H9 (cell line): ENCODE data around the gene BCAS4. TPM values are rescaled to one million over a fixed set of nuclear protein-coding genes. Genes with fewer than 3 reads are reported as not detected.

Experiments used
- DNase-seq: peaks from one replicate; pipeline ENCODE4 v3.0.0-alpha.2; 2017
- H2AFZ ChIP-seq: one replicate; pipeline ENCODE4 v1.6.1; 2013; ENCODE audit warnings: mild to moderate bottlenecking, low read length, control low read depth, moderate library complexity
- H2AK5ac ChIP-seq: 2 replicates; pipeline ENCODE4 v1.6.1; 2013; ENCODE audit warnings: low read length, control low read depth, mixed read lengths; ENCODE audit not compliant: insufficient read length
- H2BK120ac ChIP-seq: one replicate; pipeline ENCODE4 v1.6.1; 2013; ENCODE audit warnings: low read depth, mild to moderate bottlenecking, low read length, control low read depth, inconsistent platforms; ENCODE audit not compliant: poor library complexity, severe bottlenecking
- H2BK12ac ChIP-seq: 2 replicates; pipeline ENCODE4 v1.6.1; 2013; ENCODE audit warnings: low read length, control low read depth, mixed read lengths, low read depth; ENCODE audit not compliant: insufficient read length
- H2BK15ac ChIP-seq: 2 replicates; pipeline ENCODE4 v1.6.1; 2013; ENCODE audit warnings: low read depth, low read length, control low read depth
- H2BK20ac ChIP-seq: one replicate; pipeline ENCODE4 v1.6.1; 2013; ENCODE audit warnings: low read depth, mild to moderate bottlenecking, low read length, control low read depth, inconsistent platforms; ENCODE audit not compliant: poor library complexity, severe bottlenecking
- H2BK5ac ChIP-seq: 2 replicates; pipeline ENCODE4 v1.6.1; 2013; ENCODE audit warnings: low read length, control low read depth, mixed read lengths; ENCODE audit not compliant: insufficient read length
- H3K14ac ChIP-seq: 2 replicates; pipeline ENCODE4 v1.6.1; 2013; ENCODE audit warnings: low read length, control low read depth; ENCODE audit not compliant: insufficient read depth
- H3K18ac ChIP-seq: 2 replicates; pipeline ENCODE4 v1.6.1; 2013; ENCODE audit warnings: low read depth, mild to moderate bottlenecking, mixed read lengths, low read length, control low read depth; ENCODE audit not compliant: insufficient read length
- H3K23ac ChIP-seq: 2 replicates; pipeline ENCODE4 v1.6.1; 2013; ENCODE audit warnings: low read length, control low read depth, mixed read lengths, low read depth; ENCODE audit not compliant: insufficient read length
- H3K23me2 ChIP-seq: 2 replicates; pipeline ENCODE4 v1.6.1; 2013; ENCODE audit warnings: low read depth, mild to moderate bottlenecking, mixed read lengths, low read length, control low read depth; ENCODE audit not compliant: insufficient read length, poor library complexity, severe bottlenecking
- H3K27ac ChIP-seq: 2 replicates; pipeline ENCODE4 v1.5.1; 2013; ENCODE audit warnings: low read length, control low read depth, mixed read lengths, low read depth; ENCODE audit not compliant: insufficient read length
- H3K27me3 ChIP-seq: 2 replicates; pipeline ENCODE4 v1.6.1; 2013; ENCODE audit warnings: low read length, control low read depth, inconsistent platforms; ENCODE audit not compliant: insufficient read depth
- H3K4ac ChIP-seq: 2 replicates; pipeline ENCODE4 v1.6.1; 2013; ENCODE audit warnings: low read depth, mild to moderate bottlenecking, control low read depth, inconsistent platforms, low read length, moderate library complexity
- H3K4me1 ChIP-seq: 2 replicates; pipeline ENCODE4 v1.6.1; 2013; ENCODE audit warnings: low read length, control low read depth, inconsistent platforms; ENCODE audit not compliant: insufficient read depth
- H3K4me2 ChIP-seq: 2 replicates; pipeline ENCODE4 v1.6.1; 2013; ENCODE audit warnings: low read length, control low read depth, mixed read lengths; ENCODE audit not compliant: insufficient read length, insufficient read depth
- H3K56ac ChIP-seq: 2 replicates; pipeline ENCODE4 v1.6.1; 2013; ENCODE audit warnings: low read depth, mild to moderate bottlenecking, mixed read lengths, low read length, control low read depth; ENCODE audit not compliant: insufficient read length
- H3K79me1 ChIP-seq: 2 replicates; pipeline ENCODE4 v1.6.1; 2013; ENCODE audit warnings: low read depth, mild to moderate bottlenecking, moderate library complexity, low read length, control low read depth, inconsistent platforms; ENCODE audit not compliant: insufficient read depth, poor library complexity, severe bottlenecking
- H3K79me2 ChIP-seq: 2 replicates; pipeline ENCODE4 v1.6.1; 2013; ENCODE audit warnings: low read length, control low read depth, inconsistent platforms; ENCODE audit not compliant: insufficient read depth
- H3K9ac ChIP-seq: 2 replicates; pipeline ENCODE4 v1.6.1; 2013; ENCODE audit warnings: low read length, control low read depth, mixed read lengths; ENCODE audit not compliant: insufficient read length; ENCODE audit errors: extremely low read depth
- H3K9me3 ChIP-seq: one replicate; pipeline ENCODE4 v1.6.1; 2013; ENCODE audit warnings: low read depth, low read length, inconsistent platforms; ENCODE audit not compliant: control insufficient read depth
- H3T11ph ChIP-seq: one replicate; pipeline ENCODE4 v1.6.1; 2013; ENCODE audit warnings: mild to moderate bottlenecking, low read length, control low read depth, inconsistent platforms
- H4K20me1 ChIP-seq: one replicate; pipeline ENCODE4 v1.6.1; 2013; ENCODE audit not compliant: control insufficient read depth, insufficient read length, insufficient read depth
- H4K5ac ChIP-seq: 2 replicates; pipeline ENCODE4 v1.6.1; 2013; ENCODE audit warnings: low read depth, mild to moderate bottlenecking, mixed read lengths, low read length, control low read depth; ENCODE audit not compliant: insufficient read length
- H4K8ac ChIP-seq: replicated peaks from 2 replicates; pipeline ENCODE4 v1.6.1; 2013; ENCODE audit warnings: low read length, control low read depth, mixed read lengths, low read depth; ENCODE audit not compliant: insufficient read length
- H4K91ac ChIP-seq: 2 replicates; pipeline ENCODE4 v1.6.1; 2013; ENCODE audit warnings: low read depth, mild to moderate bottlenecking, moderate library complexity, mixed read lengths, low read length, control low read depth; ENCODE audit not compliant: insufficient read length
- H3K27ac Mint-ChIP-seq, 3 experiments: 2 replicates in 2 of 3; 3 replicates in 1 of 3; pipeline ENCODE4 v1.8.0; 2020 to 2021; ENCODE audit warnings: mixed read lengths in 3 of 3, mild to moderate bottlenecking in 1 of 3, moderate library complexity in 1 of 3
- H3K27me3 Mint-ChIP-seq: 2 replicates; pipeline ENCODE4 v1.8.0; 2021; ENCODE audit warnings: low read depth, mild to moderate bottlenecking, moderate library complexity, mixed read lengths
- H3K36me3 Mint-ChIP-seq, 3 experiments: 2 replicates in 2 of 3; 3 replicates in 1 of 3; pipeline ENCODE4 v1.8.0; 2020 to 2021; ENCODE audit warnings: low read depth in 3 of 3, mixed read lengths in 3 of 3; ENCODE audit not compliant: insufficient read depth in 1 of 3
- H3K4me1 Mint-ChIP-seq, 2 experiments: 2 replicates each; pipeline ENCODE4 v1.8.0; 2020; ENCODE audit warnings: mixed read lengths in 2 of 2
- H3K4me3 Mint-ChIP-seq, 2 experiments: 2 replicates in 1 of 2; 3 replicates in 1 of 2; pipeline ENCODE4 v1.8.0; 2020 to 2021; ENCODE audit warnings: mild to moderate bottlenecking in 2 of 2, mixed read lengths in 2 of 2, moderate library complexity in 1 of 2
- H3K9me3 Mint-ChIP-seq, 2 experiments: 2 replicates in 1 of 2; 3 replicates in 1 of 2; pipeline ENCODE4 v1.8.0; 2020; ENCODE audit warnings: mild to moderate bottlenecking in 2 of 2, mixed read lengths in 2 of 2, moderate library complexity in 1 of 2
- WGBS: extraction: QIAGEN DNeasy Blood & Tissue Kit; methylation state at CpG from one replicate; pipeline ENCODE4 v1.1.7; 2013; ENCODE audit warnings: missing lambda C conversion rate, low lambda C conversion rate, mixed read lengths; ENCODE audit not compliant: insufficient read length; ENCODE audit errors: extremely low coverage; 5-methylcytosine and 5-hydroxymethylcytosine counted together
- total RNA-seq: library from RNA; stranded (reverse); gene quantifications from 2 replicates; pipeline ENCODE4 v1.2.1, GENCODE V29; 2021
- TF ChIP-seq, protein P1 (sequence below): fragments of 200-600 bp; sonication (generic); conservative IDR thresholded peaks from 3 replicates; pipeline ENCODE4 v1.8.0; 2021; ENCODE audit warnings: antibody characterized with exemption, mild to moderate bottlenecking

BCAS4 gene
- total RNA-seq, 1 experiment from 2014 or later, result 16.9 TPM

GRCh38 chr20:50801747-50802125, 6.9 kb downstream of the BCAS4 start:
- peaks cover 3% of the 10 kb centered on the region; the same call in 1 of the 2 replicates for H3K79me2 ChIP-seq
- H3K14ac ChIP-seq, result no peak overlapping the region
- no peaks in the 10 kb centered on the region for H3K23me2 ChIP-seq
- H3K9me3 ChIP-seq, result no peaks in the 10 kb centered on the region
- no peak overlapping the region for H3K4ac ChIP-seq
- Mint-ChIP-seq H3K9me3 (no peaks in the 10 kb centered on the region), H3K4me3 (no peak overlapping the region), H3K27me3 (no peaks in the 10 kb centered on the region), H3K4me1 (peaks cover 23 to 41% of the 10 kb centered on the region in 2 experiments), H3K36me3 (peaks cover 0 to 3% (median 3%) of the 10 kb centered on the region in 3 experiments; a peak in 4 of 7 replicates), H3K27ac (peak overlapping the region; percentile 6 to 94 (median 57); a peak in 5 of 7 replicates)
- no peak overlapping the region for H2BK20ac ChIP-seq
- no peak overlapping the region for H2BK120ac ChIP-seq
- no peak overlapping the region for H4K5ac ChIP-seq
- H2AK5ac ChIP-seq, result no peak overlapping the region
- TF ChIP-seq, protein P1, sequence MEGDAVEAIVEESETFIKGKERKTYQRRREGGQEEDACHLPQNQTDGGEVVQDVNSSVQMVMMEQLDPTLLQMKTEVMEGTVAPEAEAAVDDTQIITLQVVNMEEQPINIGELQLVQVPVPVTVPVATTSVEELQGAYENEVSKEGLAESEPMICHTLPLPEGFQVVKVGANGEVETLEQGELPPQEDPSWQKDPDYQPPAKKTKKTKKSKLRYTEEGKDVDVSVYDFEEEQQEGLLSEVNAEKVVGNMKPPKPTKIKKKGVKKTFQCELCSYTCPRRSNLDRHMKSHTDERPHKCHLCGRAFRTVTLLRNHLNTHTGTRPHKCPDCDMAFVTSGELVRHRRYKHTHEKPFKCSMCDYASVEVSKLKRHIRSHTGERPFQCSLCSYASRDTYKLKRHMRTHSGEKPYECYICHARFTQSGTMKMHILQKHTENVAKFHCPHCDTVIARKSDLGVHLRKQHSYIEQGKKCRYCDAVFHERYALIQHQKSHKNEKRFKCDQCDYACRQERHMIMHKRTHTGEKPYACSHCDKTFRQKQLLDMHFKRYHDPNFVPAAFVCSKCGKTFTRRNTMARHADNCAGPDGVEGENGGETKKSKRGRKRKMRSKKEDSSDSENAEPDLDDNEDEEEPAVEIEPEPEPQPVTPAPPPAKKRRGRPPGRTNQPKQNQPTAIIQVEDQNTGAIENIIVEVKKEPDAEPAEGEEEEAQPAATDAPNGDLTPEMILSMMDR, result no peak
- no peak overlapping the region for H3K9ac ChIP-seq
- no peaks in the 10 kb centered on the region for H4K20me1 ChIP-seq
- H3K27ac ChIP-seq, result no peak overlapping the region
- no peak overlapping the region for H3K23ac ChIP-seq
- no peak overlapping the region for H3K56ac ChIP-seq
- H3K18ac ChIP-seq, result no peak overlapping the region
- no peaks in the 10 kb centered on the region for H3K27me3 ChIP-seq
- H2AFZ ChIP-seq, result no peak overlapping the region
- H3K4me1 ChIP-seq, result no peaks in the 10 kb centered on the region
- no peak for DNase-seq
- H3K4me2 ChIP-seq, result no peak overlapping the region
- no peak overlapping the region for H2BK12ac ChIP-seq
- H4K8ac ChIP-seq, result no peak overlapping the region
- no peak overlapping the region for H3T11ph ChIP-seq
- H2BK5ac ChIP-seq, result no peak overlapping the region
- no peak overlapping the region for H4K91ac ChIP-seq
- WGBS, result no CpG with 5 or more reads among the region's 5 CpGs
- no peaks in the 10 kb centered on the region for H3K79me1 ChIP-seq
- H2BK15ac ChIP-seq, result no peak overlapping the region
